SK-N-SH treated with all-trans-retinoic acid at 6 μM for 48 hours (cell line): ENCODE data around the gene PARP15.

Experiments
- ATAC-seq: fragments of 200-7000 bp; cut with Tn5 transposase; 3 replicates; pipeline ENCODE4 v1.9.1; 2020; ENCODE audit warnings: mild to moderate bottlenecking, moderate library complexity
- ARNTL ChIP-seq: fragments of 450-650 bp; formaldehyde crosslinking; IDR thresholded peaks from 2 replicates; pipeline ENCODE4 v1.5.0; 2020; ENCODE audit warnings: low read depth, mild to moderate bottlenecking, moderate library complexity, borderline replicate concordance
- BACH2 ChIP-seq: fragments of 250-450 bp; sonication (Bioruptor Pico); IDR thresholded peaks from 2 replicates; pipeline ENCODE4 v1.9.0; 2021; ENCODE audit warnings: mild to moderate bottlenecking, borderline replicate concordance
- CSDC2 ChIP-seq: fragments of 250-450 bp; sonication (Bioruptor Pico); IDR thresholded peaks from 2 replicates; pipeline ENCODE4 v1.5.0; 2020; ENCODE audit warnings: mild to moderate bottlenecking, moderate library complexity
- CSRNP3 ChIP-seq: fragments of 250-450 bp; sonication (Bioruptor Pico); IDR thresholded peaks from 2 replicates; pipeline ENCODE4 v1.5.1; 2021; ENCODE audit warnings: mild to moderate bottlenecking, moderate library complexity
- GLIS3 ChIP-seq: fragments of 250-450 bp; sonication (Bioruptor Pico); IDR thresholded peaks from 2 replicates; pipeline ENCODE4 v1.5.0; 2020; ENCODE audit warnings: mild to moderate bottlenecking, moderate library complexity
- ISL1 ChIP-seq: fragments of 250-450 bp; sonication (Bioruptor Pico); IDR thresholded peaks from 2 replicates; pipeline ENCODE4 v2.1.2; 2022; ENCODE audit warnings: mild to moderate bottlenecking, moderate library complexity
- OSR1 ChIP-seq: fragments of 250-450 bp; sonication (Bioruptor Pico); IDR thresholded peaks from 2 replicates; pipeline ENCODE4 v1.8.0; 2022; ENCODE audit warnings: moderate library complexity, mild to moderate bottlenecking, inconsistent platforms
- PATZ1 ChIP-seq: fragments of 250-450 bp; sonication (Bioruptor Pico); IDR thresholded peaks from 2 replicates; pipeline ENCODE4 v1.8.0; 2020; ENCODE audit warnings: mild to moderate bottlenecking, moderate library complexity, borderline replicate concordance
- PPARA ChIP-seq: fragments of 250-450 bp; sonication (Bioruptor Pico); IDR thresholded peaks from 2 replicates; pipeline ENCODE4 v1.5.0; 2020; ENCODE audit warnings: mild to moderate bottlenecking, borderline replicate concordance
- RARB ChIP-seq: fragments of 250-450 bp; sonication (Bioruptor Pico); IDR thresholded peaks from 2 replicates; pipeline ENCODE4 v1.8.0; 2021; ENCODE audit warnings: mild to moderate bottlenecking, moderate library complexity
- SNAI2 ChIP-seq: fragments of 250-450 bp; sonication (Bioruptor Pico); IDR thresholded peaks from 2 replicates; pipeline ENCODE4 v1.5.0; 2020; ENCODE audit warnings: mild to moderate bottlenecking, moderate library complexity
- TCF4 ChIP-seq: fragments of 250-450 bp; sonication (Bioruptor Pico); IDR thresholded peaks from 2 replicates; pipeline ENCODE4 v1.8.0; 2021; ENCODE audit warnings: mild to moderate bottlenecking, moderate library complexity, borderline replicate concordance
- TOX ChIP-seq: fragments of 250-450 bp; sonication (Bioruptor Pico); IDR thresholded peaks from 2 replicates; pipeline ENCODE4 v1.8.0; 2021; ENCODE audit warnings: mild to moderate bottlenecking, moderate library complexity, borderline replicate concordance
- ZC3H10 ChIP-seq: fragments of 250-450 bp; sonication (Bioruptor Pico); IDR thresholded peaks from 2 replicates; pipeline ENCODE4 v1.5.1; 2021; ENCODE audit warnings: mild to moderate bottlenecking, moderate library complexity
- ZFP3 ChIP-seq: fragments of 250-450 bp; sonication (Bioruptor Pico); IDR thresholded peaks from 2 replicates; pipeline ENCODE4 v1.5.0; 2020; ENCODE audit warnings: mild to moderate bottlenecking, moderate library complexity
- ZFP30 ChIP-seq: fragments of 450-650 bp; formaldehyde crosslinking; IDR thresholded peaks from 2 replicates; pipeline ENCODE4 v1.5.0; 2022; ENCODE audit warnings: mild to moderate bottlenecking, moderate library complexity
- ZNF565 ChIP-seq: fragments of 450-650 bp; formaldehyde crosslinking; conservative IDR thresholded peaks from 2 replicates; pipeline ENCODE4 v1.5.0; 2020; ENCODE audit warnings: low read depth, mild to moderate bottlenecking, moderate library complexity
- ZNF70 ChIP-seq: fragments of 450-650 bp; formaldehyde crosslinking; IDR thresholded peaks from 2 replicates; pipeline ENCODE4 v1.5.0; 2020; ENCODE audit warnings: mild to moderate bottlenecking, moderate library complexity
- ZNF8 ChIP-seq: fragments of 450-650 bp; formaldehyde crosslinking; IDR thresholded peaks from 2 replicates; pipeline ENCODE4 v1.5.0; 2020; ENCODE audit warnings: mild to moderate bottlenecking, moderate library complexity
- TF ChIP-seq, protein P1 (sequence below): fragments of 250-450 bp; sonication (Bioruptor Pico); IDR thresholded peaks from 2 replicates; pipeline ENCODE4 v1.5.1; 2020; ENCODE audit warnings: low read depth, mild to moderate bottlenecking, moderate library complexity
- TF ChIP-seq, protein P2 (sequence below): fragments of 250-450 bp; sonication (Bioruptor Pico); IDR thresholded peaks from 2 replicates; pipeline ENCODE4 v1.8.0; 2021; ENCODE audit warnings: low read depth, mild to moderate bottlenecking, moderate library complexity, borderline replicate concordance
- TF ChIP-seq, protein P3 (sequence below): fragments of 250-450 bp; sonication (Bioruptor Pico); IDR thresholded peaks from 2 replicates; pipeline ENCODE4 v1.5.0; 2020; ENCODE audit warnings: mild to moderate bottlenecking, moderate library complexity

Gene PARP15

DNA sequence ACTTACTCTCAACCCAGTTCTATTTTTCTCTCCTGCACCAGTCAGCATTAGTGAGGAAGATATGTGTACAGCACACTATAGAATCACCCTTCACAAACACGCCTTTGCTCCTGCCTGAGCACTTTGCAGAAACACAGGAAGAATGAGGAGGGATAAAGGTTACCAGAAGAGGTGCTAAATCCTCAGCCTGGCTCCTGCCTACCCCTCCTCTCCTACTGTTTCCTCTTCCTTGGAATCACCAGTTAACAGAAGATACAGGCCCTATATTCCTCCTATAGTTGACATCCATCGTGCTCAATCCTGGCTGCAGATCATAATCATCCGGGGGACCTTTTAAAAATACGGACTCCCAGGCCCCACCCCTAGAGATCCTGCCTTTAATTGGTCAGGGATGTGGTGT, 28.9 kb downstream of the PARP15 start (continued):
- no peak for TF ChIP-seq ARNTL (CRISPR knock-in tag)
- no peak for TF ChIP-seq ZNF70 (CRISPR knock-in tag)
- TF ChIP-seq PPARA (CRISPR knock-in tag): no peak
- TF ChIP-seq ZNF8 (CRISPR knock-in tag): no peak
- no peak for TF ChIP-seq ZC3H10 (CRISPR knock-in tag)

GRCh38 chr3:122608916-122609315, 31.5 kb downstream of the PARP15 start:
- no peak for ATAC-seq
- no peak for TF ChIP-seq CSRNP3 (CRISPR knock-in tag)
- TF ChIP-seq ISL1: no peak
- TF ChIP-seq, protein P1, sequence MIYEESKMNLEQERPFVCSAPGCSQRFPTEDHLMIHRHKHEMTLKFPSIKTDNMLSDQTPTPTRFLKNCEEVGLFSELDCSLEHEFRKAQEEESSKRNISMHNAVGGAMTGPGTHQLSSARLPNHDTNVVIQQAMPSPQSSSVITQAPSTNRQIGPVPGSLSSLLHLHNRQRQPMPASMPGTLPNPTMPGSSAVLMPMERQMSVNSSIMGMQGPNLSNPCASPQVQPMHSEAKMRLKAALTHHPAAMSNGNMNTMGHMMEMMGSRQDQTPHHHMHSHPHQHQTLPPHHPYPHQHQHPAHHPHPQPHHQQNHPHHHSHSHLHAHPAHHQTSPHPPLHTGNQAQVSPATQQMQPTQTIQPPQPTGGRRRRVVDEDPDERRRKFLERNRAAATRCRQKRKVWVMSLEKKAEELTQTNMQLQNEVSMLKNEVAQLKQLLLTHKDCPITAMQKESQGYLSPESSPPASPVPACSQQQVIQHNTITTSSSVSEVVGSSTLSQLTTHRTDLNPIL: no peak
- no peak for TF ChIP-seq CSDC2
- TF ChIP-seq ZNF8 (CRISPR knock-in tag): no peak
- TF ChIP-seq ARNTL (CRISPR knock-in tag): no peak
- TF ChIP-seq, protein P2, sequence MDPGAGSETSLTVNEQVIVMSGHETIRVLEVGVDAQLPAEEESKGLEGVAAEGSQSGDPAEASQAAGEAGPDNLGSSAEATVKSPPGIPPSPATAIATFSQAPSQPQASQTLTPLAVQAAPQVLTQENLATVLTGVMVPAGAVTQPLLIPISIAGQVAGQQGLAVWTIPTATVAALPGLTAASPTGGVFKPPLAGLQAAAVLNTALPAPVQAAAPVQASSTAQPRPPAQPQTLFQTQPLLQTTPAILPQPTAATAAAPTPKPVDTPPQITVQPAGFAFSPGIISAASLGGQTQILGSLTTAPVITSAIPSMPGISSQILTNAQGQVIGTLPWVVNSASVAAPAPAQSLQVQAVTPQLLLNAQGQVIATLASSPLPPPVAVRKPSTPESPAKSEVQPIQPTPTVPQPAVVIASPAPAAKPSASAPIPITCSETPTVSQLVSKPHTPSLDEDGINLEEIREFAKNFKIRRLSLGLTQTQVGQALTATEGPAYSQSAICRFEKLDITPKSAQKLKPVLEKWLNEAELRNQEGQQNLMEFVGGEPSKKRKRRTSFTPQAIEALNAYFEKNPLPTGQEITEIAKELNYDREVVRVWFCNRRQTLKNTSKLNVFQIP (CRISPR knock-in tag): no peak
- TF ChIP-seq TOX (CRISPR knock-in tag): no peak
- no peak for TF ChIP-seq GLIS3 (CRISPR knock-in tag)
- TF ChIP-seq TCF4 (CRISPR knock-in tag): no peak
- TF ChIP-seq ZFP30 (CRISPR knock-in tag): no peak
- no peak for TF ChIP-seq ZNF70 (CRISPR knock-in tag)
- TF ChIP-seq, all 23 proteins: peak for 0

- no peak for TF ChIP-seq SNAI2
- TF ChIP-seq PATZ1 (CRISPR knock-in tag): no peak
- TF ChIP-seq, protein P1: no peak
- no peak for TF ChIP-seq RARB (CRISPR knock-in tag)
- TF ChIP-seq ZNF565 (CRISPR knock-in tag): no peak
- no peak for TF ChIP-seq ZNF70 (CRISPR knock-in tag)
- TF ChIP-seq ZFP3 (CRISPR knock-in tag): no peak
- TF ChIP-seq OSR1: no peak
- no peak for TF ChIP-seq ZC3H10 (CRISPR knock-in tag)
- TF ChIP-seq TCF4 (CRISPR knock-in tag): no peak
- TF ChIP-seq ZNF8 (CRISPR knock-in tag): no peak
- TF ChIP-seq TOX (CRISPR knock-in tag): no peak
- no peak for TF ChIP-seq BACH2 (CRISPR knock-in tag)
- TF ChIP-seq, protein P2 (CRISPR knock-in tag): no peak
- no peak for TF ChIP-seq ARNTL (CRISPR knock-in tag)
- TF ChIP-seq, protein P3, sequence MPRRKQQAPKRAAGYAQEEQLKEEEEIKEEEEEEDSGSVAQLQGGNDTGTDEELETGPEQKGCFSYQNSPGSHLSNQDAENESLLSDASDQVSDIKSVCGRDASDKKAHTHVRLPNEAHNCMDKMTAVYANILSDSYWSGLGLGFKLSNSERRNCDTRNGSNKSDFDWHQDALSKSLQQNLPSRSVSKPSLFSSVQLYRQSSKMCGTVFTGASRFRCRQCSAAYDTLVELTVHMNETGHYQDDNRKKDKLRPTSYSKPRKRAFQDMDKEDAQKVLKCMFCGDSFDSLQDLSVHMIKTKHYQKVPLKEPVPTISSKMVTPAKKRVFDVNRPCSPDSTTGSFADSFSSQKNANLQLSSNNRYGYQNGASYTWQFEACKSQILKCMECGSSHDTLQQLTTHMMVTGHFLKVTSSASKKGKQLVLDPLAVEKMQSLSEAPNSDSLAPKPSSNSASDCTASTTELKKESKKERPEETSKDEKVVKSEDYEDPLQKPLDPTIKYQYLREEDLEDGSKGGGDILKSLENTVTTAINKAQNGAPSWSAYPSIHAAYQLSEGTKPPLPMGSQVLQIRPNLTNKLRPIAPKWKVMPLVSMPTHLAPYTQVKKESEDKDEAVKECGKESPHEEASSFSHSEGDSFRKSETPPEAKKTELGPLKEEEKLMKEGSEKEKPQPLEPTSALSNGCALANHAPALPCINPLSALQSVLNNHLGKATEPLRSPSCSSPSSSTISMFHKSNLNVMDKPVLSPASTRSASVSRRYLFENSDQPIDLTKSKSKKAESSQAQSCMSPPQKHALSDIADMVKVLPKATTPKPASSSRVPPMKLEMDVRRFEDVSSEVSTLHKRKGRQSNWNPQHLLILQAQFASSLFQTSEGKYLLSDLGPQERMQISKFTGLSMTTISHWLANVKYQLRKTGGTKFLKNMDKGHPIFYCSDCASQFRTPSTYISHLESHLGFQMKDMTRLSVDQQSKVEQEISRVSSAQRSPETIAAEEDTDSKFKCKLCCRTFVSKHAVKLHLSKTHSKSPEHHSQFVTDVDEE (CRISPR knock-in tag): no peak
Observed at GRCh38 chr3:122609798-122610559, 32.5 kb downstream of the PARP15 start.

More at GRCh38 chr3:122609798-122610559, 32.5 kb downstream of the PARP15 start:
- ATAC-seq: peak; percentile 90
